Measurements from ENCODE around the gene NAV2.

- no peak for TF ChIP-seq CTCF (IDR thresholded peaks at IDR 0.05)
- TF ChIP-seq POLR2A (IDR thresholded peaks at IDR 0.05) = no peak
- TF ChIP-seq POLR2AphosphoS5 (IDR thresholded peaks at IDR 0.05) = no peak
These were observed 149.5 kb downstream of the NAV2 start for GRCh38 chr11:19862091-19862490.
